ENCODE results near the gene ASPM.
A peak's percentile ranks its signal among the peaks of the same experiment; 100 is the strongest.

ASPM gene

GRCh38 chr1:197181982-197182381 lies 35.5 kb upstream of the ASPM start:
- H3K4me1 ChIP-seq (ENCODE audit: control insufficient read depth, insufficient read depth, low read length), result no peaks in the 10 kb centered on the region
- H3K4me3 ChIP-seq (ENCODE audit: low read depth, low read length), result no peak overlapping the region
- ChIA-PET CTCF (interaction anchor here (1.1 to 1.7 kb wide), 2 partner anchors 150 to 175 kb away, joined by 3 to 8 read pairs; no protein-coding TSS in a partner anchor), POLR2A (no interaction called here)
- peaks cover 11 to 33% of the 10 kb centered on the region in 2 experiments for H3K36me3 ChIP-seq (ENCODE audit: control insufficient read depth in 2 of 2, insufficient read depth in 1 of 2, low read length in 2 of 2)
- H3K9me3 ChIP-seq (ENCODE audit: control insufficient read depth, insufficient read depth, low read depth, low read length), result no peaks in the 10 kb centered on the region
- TF ChIP-seq ZNF140 (tag by site-specific recombination; IDR thresholded peaks at IDR 0.05), result no peak
- no peak for TF ChIP-seq ZNF654 (tag by site-specific recombination; IDR thresholded peaks at IDR 0.05; ENCODE audit: low read depth)
- TF ChIP-seq ZNF621 (tag by site-specific recombination; IDR thresholded peaks at IDR 0.05), result no peak
- no peak for TF ChIP-seq ZNF660 (tag by site-specific recombination; IDR thresholded peaks at IDR 0.05)
- no peak for TF ChIP-seq KLF8 (tag by site-specific recombination; IDR thresholded peaks at IDR 0.05)
- TF ChIP-seq TCF7L2 (IDR thresholded peaks at IDR 0.05; ENCODE audit: borderline replicate concordance, low read depth, low read length), result no peak
- TF ChIP-seq ZNF138 (tag by site-specific recombination; IDR thresholded peaks at IDR 0.05; ENCODE audit: borderline replicate concordance), result no peak
- no peak for TF ChIP-seq ZNF837 (tag by site-specific recombination; IDR thresholded peaks at IDR 0.05)
- no peak for TF ChIP-seq ZBTB44 (tag by site-specific recombination; IDR thresholded peaks at IDR 0.05)
- no peak for TF ChIP-seq ZNF146 (tag by site-specific recombination; IDR thresholded peaks at IDR 0.05)
- TF ChIP-seq RBAK (tag by site-specific recombination; IDR thresholded peaks at IDR 0.05), result no peak
- no peak for TF ChIP-seq ZBTB17 (tag by site-specific recombination; IDR thresholded peaks at IDR 0.05)
- TF ChIP-seq YY1 (tag by site-specific recombination; IDR thresholded peaks at IDR 0.05), result no peak
- no peak for TF ChIP-seq MEIS1 (CRISPR knock-in tag; IDR thresholded peaks at IDR 0.05; ENCODE audit: borderline replicate concordance)
- TF ChIP-seq REPIN1 (tag by site-specific recombination; IDR thresholded peaks at IDR 0.05; ENCODE audit: low read depth), result no peak
- no peak for TF ChIP-seq ZNF510 (tag by site-specific recombination; IDR thresholded peaks at IDR 0.05; ENCODE audit: insufficient replicate concordance)
- no peak for TF ChIP-seq ZNF624 (tag by site-specific recombination; IDR thresholded peaks at IDR 0.05)
- TF ChIP-seq INSM2 (tag by site-specific recombination; IDR thresholded peaks at IDR 0.05), result no peak
- H3K27ac ChIP-seq (ENCODE audit: extremely low read depth, low read depth, low read length), result no peak overlapping the region

- Histone ChIP-seq H3K27ac (ENCODE audit: extremely low read depth, low read depth, low read length) (no peak overlapping the region), H3K36me3 (ENCODE audit: control insufficient read depth in 2 of 2, insufficient read depth in 1 of 2, low read length in 2 of 2) (peaks cover 0 to 27% of the 10 kb centered on the region in 2 experiments; a peak in 2 of 3 replicates), H3K4me3 (ENCODE audit: low read depth, low read length) (no peak overlapping the region), H3K9me3 (ENCODE audit: control insufficient read depth, insufficient read depth, low read depth, low read length) (no peaks in the 10 kb centered on the region), H3K4me1 (ENCODE audit: control insufficient read depth, insufficient read depth, low read length) (no peaks in the 10 kb centered on the region)
- ChIA-PET POLR2A (no interaction called here), CTCF (interaction anchor here (0.7 to 3.4 kb wide), 18 partner anchors 10 to 960 kb away, joined by 3 to 41 read pairs (median 3); no protein-coding TSS in a partner anchor)
- TF ChIP-seq ZNF654 (tag by site-specific recombination; IDR thresholded peaks at IDR 0.05; ENCODE audit: low read depth) (peak; percentile 89), MEIS1 (CRISPR knock-in tag; IDR thresholded peaks at IDR 0.05; ENCODE audit: borderline replicate concordance) (no peak), CTCF (tag by site-specific recombination; IDR thresholded peaks at IDR 0.05) (peak; percentile 44), EGR2 (tag by site-specific recombination; IDR thresholded peaks at IDR 0.05; ENCODE audit: low read depth) (no peak), ZNF660 (tag by site-specific recombination; IDR thresholded peaks at IDR 0.05) (peak; percentile 100), GLIS1 (tag by site-specific recombination; IDR thresholded peaks at IDR 0.05) (no peak), SETDB1 (IDR thresholded peaks at IDR 0.05; ENCODE audit: insufficient read length, low read length) (no peak), ZNF791 (tag by site-specific recombination; IDR thresholded peaks at IDR 0.05) (no peak), IKZF3 (tag by site-specific recombination; IDR thresholded peaks at IDR 0.05) (peak; percentile 38; the same call in 1 of the 2 replicates), ZNF626 (tag by site-specific recombination; IDR thresholded peaks at IDR 0.05) (no peak)
Observed at GRCh38 chr1:197180252-197180878, 33.9 kb upstream of the ASPM start.

Data from HEK293 (cell line).